Fibroblast of lung (primary cell): ENCODE measurements around the gene RNF43. TPM values are rescaled to one million over a fixed set of nuclear protein-coding genes. Genes with fewer than 3 reads are reported as not detected.

ENCODE experiments used
- DNase-seq, 2 donors: peaks; one replicate each; pipeline versions ENCODE4 v3.0.0 to v3.0.0-alpha.2; 2010; ENCODE audit warnings: low read depth in 2 of 2
- H2AFZ ChIP-seq: 2 replicates; pipeline ENCODE4 v1.5.1; 2012; ENCODE audit warnings: low read length, control low read depth, inconsistent platforms
- H3K27ac ChIP-seq: 2 replicates; pipeline ENCODE4 v1.5.1; 2011; ENCODE audit warnings: low read length, control low read depth; ENCODE audit not compliant: insufficient read depth
- H3K27me3 ChIP-seq: 2 replicates; pipeline ENCODE4 v1.5.1; 2011; ENCODE audit warnings: mild to moderate bottlenecking, low read length; ENCODE audit not compliant: control insufficient read depth, insufficient read depth
- H3K36me3 ChIP-seq: 2 replicates; pipeline ENCODE4 v1.5.1; 2011; ENCODE audit warnings: low read length; ENCODE audit not compliant: control insufficient read depth, insufficient read depth
- H3K4me1 ChIP-seq: 2 replicates; pipeline ENCODE4 v1.5.1; 2011; ENCODE audit warnings: low read length; ENCODE audit not compliant: control insufficient read depth, insufficient read depth; ENCODE audit errors: extremely low read depth
- H3K4me2 ChIP-seq: 2 replicates; pipeline ENCODE4 v1.5.1; 2011; ENCODE audit warnings: low read length, control low read depth; ENCODE audit not compliant: insufficient read depth; ENCODE audit errors: extremely low read depth
- H3K4me3 ChIP-seq, 4 experiments: fragments of 200-600 bp in 1 of 4; sonication (generic) in 1 of 4; replicated peaks in 1 of 4; 2 replicates each; pipeline ENCODE4 v1.5.1; 2011 to 2016; ENCODE audit warnings: low read length in 4 of 4, low read depth in 3 of 4, mild to moderate bottlenecking in 3 of 4, control low read depth in 2 of 4, inconsistent platforms in 1 of 4, mixed read lengths in 1 of 4; ENCODE audit not compliant: insufficient read depth in 1 of 4; ENCODE audit errors: control extremely low read depth in 1 of 4
- H3K79me2 ChIP-seq: 2 replicates; pipeline ENCODE4 v1.5.1; 2012; ENCODE audit warnings: mild to moderate bottlenecking, low read length, inconsistent platforms; ENCODE audit not compliant: control insufficient read depth, insufficient read depth
- H3K9ac ChIP-seq: 2 replicates; pipeline ENCODE4 v1.5.1; 2011; ENCODE audit warnings: mild to moderate bottlenecking, low read length, control low read depth; ENCODE audit not compliant: insufficient read depth
- H3K9me3 ChIP-seq: 2 replicates; pipeline ENCODE4 v1.5.1; 2012; ENCODE audit warnings: low read depth, low read length; ENCODE audit not compliant: control insufficient read depth, insufficient read depth
- H4K20me1 ChIP-seq: 2 replicates; pipeline ENCODE4 v1.5.1; 2011; ENCODE audit warnings: low read length; ENCODE audit not compliant: control insufficient read depth, insufficient read depth; ENCODE audit errors: extremely low read depth
- CTCF ChIP-seq, 2 donors: IDR thresholded peaks in 1 of 2; conservative IDR thresholded peaks in 1 of 2; 1 replicate in 1 of 2; 2 replicates in 1 of 2; pipeline ENCODE4 v1.5.1; 2011 to 2012; ENCODE audit warnings: low read length in 2 of 2, control low read depth in 1 of 2, inconsistent platforms in 1 of 2, low read depth in 1 of 2, mild to moderate bottlenecking in 1 of 2
- EZH2 ChIP-seq: IDR thresholded peaks from 2 replicates; pipeline ENCODE4 v1.5.1; 2012; ENCODE audit warnings: low read length, control low read depth, mild to moderate bottlenecking; ENCODE audit errors: missing control alignments
- polyA plus RNA-seq, 2 donors: library from polyadenylated mRNA; depleted of rRNA in 1 of 2; stranded (reverse) in 1 of 2; unstranded in 1 of 2; fragments of >200 nt; gene quantifications; 2 replicates each; pipeline ENCODE4 v1.2.1, GENCODE V29; 2011 to 2012; ENCODE audit warnings: missing spikeins in 1 of 2
- total RNA-seq: library from RNA; depleted of rRNA; stranded (reverse); fragments of >200 nt; gene quantifications from 2 replicates; pipeline ENCODE4 v1.2.1, GENCODE V29; 2014

The RNF43 gene
- total and polyA plus RNA-seq, 2 donors (not counting 1 experiment from before 2014, with no cell fraction given): under 0.01 to 0.02 TPM

- no peak for DNase-seq
- Histone ChIP-seq H3K9me3 (no peaks in the 10 kb centered on the region), H3K9ac (no peak overlapping the region)
These were observed 18.9 kb upstream of the RNF43 start for GRCh38 chr17:58436245-58436644.

GRCh38 chr17:58432806-58433573 lies 15.7 kb upstream of the RNF43 start:
- DNase-seq: no peak
- H3K27me3 ChIP-seq: no peaks in the 10 kb centered on the region

More at GRCh38 chr17:58436245-58436644, 18.9 kb upstream of the RNF43 start:
- TF ChIP-seq CTCF (conservative IDR thresholded peaks at IDR 0.05 in 1 of 2, IDR thresholded peaks at IDR 0.05 in 1 of 2; ENCODE audit: low read depth in 1 of 2, low read length in 2 of 2): no peak
- no peak for TF ChIP-seq EZH2
- Histone ChIP-seq H3K27me3 (no peaks in the 10 kb centered on the region), H4K20me1 (no peaks in the 10 kb centered on the region), H3K4me3 (no peak overlapping the region), H2AFZ (no peak overlapping the region), H3K36me3 (no peaks in the 10 kb centered on the region), H3K4me2 (no peak overlapping the region), H3K79me2 (no peaks in the 10 kb centered on the region), H3K27ac (no peak overlapping the region), H3K4me1 (no peaks in the 10 kb centered on the region)

GRCh38 chr17:58427807-58428206 lies 10.5 kb upstream of the RNF43 start:
- Histone ChIP-seq H4K20me1 (no peaks in the 10 kb centered on the region), H3K4me2 (no peak overlapping the region), H3K9me3 (no peaks in the 10 kb centered on the region), H3K4me3 (no peak overlapping the region), H3K27me3 (no peaks in the 10 kb centered on the region), H3K36me3 (no peaks in the 10 kb centered on the region), H3K27ac (no peak overlapping the region), H3K9ac (no peak overlapping the region), H3K4me1 (no peaks in the 10 kb centered on the region), H3K79me2 (no peaks in the 10 kb centered on the region), H2AFZ (no peak overlapping the region)
- TF ChIP-seq EZH2 (no peak), CTCF (conservative IDR thresholded peaks at IDR 0.05 in 1 of 2, IDR thresholded peaks at IDR 0.05 in 1 of 2; ENCODE audit: low read depth in 1 of 2, low read length in 2 of 2) (no peak)
- no peak for DNase-seq

More at GRCh38 chr17:58432806-58433573, 15.7 kb upstream of the RNF43 start:
- no peak for TF ChIP-seq EZH2
- no peak for TF ChIP-seq CTCF (conservative IDR thresholded peaks at IDR 0.05 in 1 of 2, IDR thresholded peaks at IDR 0.05 in 1 of 2; ENCODE audit: low read depth in 1 of 2, low read length in 2 of 2)
- Histone ChIP-seq H3K4me3 (no peak overlapping the region), H3K27ac (no peak overlapping the region), H3K79me2 (no peaks in the 10 kb centered on the region), H2AFZ (no peak overlapping the region), H3K4me1 (no peaks in the 10 kb centered on the region), H4K20me1 (no peaks in the 10 kb centered on the region), H3K4me2 (no peak overlapping the region), H3K36me3 (no peaks in the 10 kb centered on the region), H3K9ac (no peak overlapping the region), H3K9me3 (no peaks in the 10 kb centered on the region)
